SJCRH30 (cell line): Measurements from ENCODE around the gene ITGA2. TPM values are rescaled to one million over a fixed set of nuclear protein-coding genes. Genes with fewer than 3 reads are reported as not detected.

Experiments
- DNase-seq, 2 experiments: peaks; one replicate each; pipeline ENCODE4 v3.0.0-alpha.2; 2015 to 2020
- H3K27ac ChIP-seq: fragments of 250-450 bp; sonication (Bioruptor Pico); 2 replicates; pipeline ENCODE4 v1.5.1; 2020; ENCODE audit warnings: mild to moderate bottlenecking, moderate library complexity
- H3K27me3 ChIP-seq: fragments of 250-450 bp; sonication (Bioruptor Pico); 2 replicates; pipeline ENCODE4 v1.5.1; 2020; ENCODE audit warnings: mild to moderate bottlenecking, moderate library complexity
- H3K36me3 ChIP-seq: fragments of 250-450 bp; sonication (Bioruptor Pico); 2 replicates; pipeline ENCODE4 v1.5.1; 2020; ENCODE audit warnings: mild to moderate bottlenecking, moderate library complexity
- H3K4me1 ChIP-seq: fragments of 250-450 bp; sonication (Bioruptor Pico); 2 replicates; pipeline ENCODE4 v1.5.1; 2020; ENCODE audit warnings: mild to moderate bottlenecking, moderate library complexity
- H3K4me3 ChIP-seq: fragments of 250-450 bp; sonication (Bioruptor Pico); 2 replicates; pipeline ENCODE4 v1.5.1; 2020; ENCODE audit warnings: mild to moderate bottlenecking, moderate library complexity
- H3K9me3 ChIP-seq: fragments of 250-450 bp; sonication (Bioruptor Pico); replicated peaks from 2 replicates; pipeline ENCODE4 v1.5.1; 2020; ENCODE audit warnings: mild to moderate bottlenecking, moderate library complexity
- total RNA-seq: library from RNA; depleted of rRNA; stranded (reverse); fragments of >200 nt; shearing (Covaris generic); gene quantifications from 2 replicates; pipeline ENCODE4 v1.2.3, GENCODE V29; 2014

The ITGA2 gene
- total RNA-seq, 1 experiment from 2014 or later: 0.26 TPM

DNA sequence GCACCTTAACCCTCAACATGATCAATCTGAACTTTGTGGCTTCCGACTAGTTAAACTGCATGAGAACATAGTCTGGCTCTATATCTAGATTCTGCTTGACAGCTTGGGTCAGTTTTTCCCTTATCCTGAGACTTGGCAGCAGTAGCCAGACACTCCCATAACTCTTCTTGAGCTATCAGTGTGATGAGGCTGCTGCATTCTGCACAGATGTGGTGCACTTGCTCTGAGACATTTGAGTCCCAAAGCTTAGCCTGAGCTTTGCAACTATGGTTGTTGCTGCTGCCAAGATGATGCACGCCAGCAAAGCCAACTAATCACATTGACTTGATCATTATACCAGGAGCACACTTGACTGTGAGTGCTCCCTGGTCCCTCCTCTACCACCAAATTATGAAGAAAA, 84.2 kb downstream of the ITGA2 start:
- Histone ChIP-seq H3K4me1 (no peaks in the 10 kb centered on the region), H3K27ac (no peak overlapping the region), H3K9me3 (no peaks in the 10 kb centered on the region), H3K27me3 (no peaks in the 10 kb centered on the region), H3K36me3 (no peaks in the 10 kb centered on the region), H3K4me3 (no peak overlapping the region)
- DNase-seq: no peak

DNA sequence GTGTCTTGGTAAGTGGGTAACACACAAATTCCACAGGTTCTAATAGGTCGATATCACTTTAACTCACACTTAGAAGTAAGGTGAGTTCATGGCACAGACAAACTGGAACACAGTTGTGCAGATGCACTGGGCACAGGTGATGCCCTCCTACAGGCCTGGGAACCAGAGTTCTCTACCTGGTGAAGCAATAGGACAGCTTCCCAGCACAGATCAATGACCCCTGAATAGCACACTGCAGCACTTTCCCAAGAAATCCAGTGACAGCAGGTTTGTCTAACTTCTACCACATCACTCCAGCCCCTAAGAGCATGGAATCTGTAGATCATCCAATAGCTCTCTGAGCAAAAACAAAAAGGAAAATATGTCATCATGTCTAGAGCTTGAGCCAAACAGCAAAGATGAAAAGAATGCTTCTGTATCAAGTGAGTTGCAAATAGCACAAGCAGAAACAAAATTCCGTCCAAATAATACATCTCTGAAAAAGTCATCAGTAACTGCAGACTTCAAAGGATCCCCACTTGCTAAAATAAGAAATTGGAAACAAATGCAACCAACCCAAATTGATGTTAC, 86.9 kb downstream of the ITGA2 start:
- Histone ChIP-seq H3K4me1 (no peaks in the 10 kb centered on the region), H3K36me3 (no peaks in the 10 kb centered on the region), H3K27me3 (no peaks in the 10 kb centered on the region), H3K4me3 (no peak overlapping the region), H3K9me3 (no peaks in the 10 kb centered on the region), H3K27ac (no peak overlapping the region)
- no peak for DNase-seq

DNA sequence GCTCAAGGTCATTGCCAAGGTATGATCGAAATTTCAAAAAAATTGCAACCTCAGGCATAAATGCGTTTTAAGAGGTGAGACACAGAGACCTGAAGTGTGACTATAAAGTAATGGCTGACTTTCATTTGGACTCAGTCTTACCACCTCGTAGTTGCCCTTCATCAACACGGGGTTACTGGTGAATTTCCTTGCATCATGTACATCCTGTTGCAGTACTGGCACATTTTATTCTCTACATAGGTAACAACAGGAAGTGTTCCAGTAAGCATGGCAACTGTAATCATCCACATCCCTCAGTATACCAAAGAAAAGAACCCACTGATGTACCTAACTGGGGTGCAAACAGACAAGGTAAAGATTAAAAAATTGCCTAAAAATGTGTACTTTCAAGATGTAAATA, 91.1 kb downstream of the ITGA2 start:
- Histone ChIP-seq H3K9me3 (no peaks in the 10 kb centered on the region), H3K27me3 (no peaks in the 10 kb centered on the region), H3K4me3 (no peak overlapping the region), H3K36me3 (no peaks in the 10 kb centered on the region), H3K27ac (no peak overlapping the region), H3K4me1 (no peaks in the 10 kb centered on the region)
- no peak for DNase-seq

DNA sequence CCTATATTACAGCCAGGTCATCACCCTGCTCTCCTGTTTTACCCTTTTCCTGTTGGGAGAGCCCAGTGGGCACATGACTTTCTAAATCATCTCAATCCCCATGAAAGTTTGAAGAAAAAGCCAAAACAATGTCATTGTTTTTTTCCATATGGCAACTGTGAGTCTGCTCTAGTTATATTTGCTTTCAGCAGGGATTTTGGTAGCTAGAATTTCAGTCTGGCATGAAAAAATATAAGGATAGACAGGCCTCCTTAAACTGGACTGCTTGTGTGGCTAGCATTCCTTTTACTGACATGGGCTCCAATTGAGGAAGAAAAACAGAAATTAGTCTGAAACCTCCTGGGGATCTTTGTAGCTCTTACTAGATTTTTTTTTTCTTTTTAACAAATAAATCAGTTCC, 94.8 kb downstream of the ITGA2 start:
- Histone ChIP-seq H3K27me3 (no peaks in the 10 kb centered on the region), H3K4me3 (no peak overlapping the region), H3K4me1 (no peaks in the 10 kb centered on the region), H3K27ac (no peak overlapping the region), H3K9me3 (no peaks in the 10 kb centered on the region), H3K36me3 (no peaks in the 10 kb centered on the region)
- no peak for DNase-seq

DNA sequence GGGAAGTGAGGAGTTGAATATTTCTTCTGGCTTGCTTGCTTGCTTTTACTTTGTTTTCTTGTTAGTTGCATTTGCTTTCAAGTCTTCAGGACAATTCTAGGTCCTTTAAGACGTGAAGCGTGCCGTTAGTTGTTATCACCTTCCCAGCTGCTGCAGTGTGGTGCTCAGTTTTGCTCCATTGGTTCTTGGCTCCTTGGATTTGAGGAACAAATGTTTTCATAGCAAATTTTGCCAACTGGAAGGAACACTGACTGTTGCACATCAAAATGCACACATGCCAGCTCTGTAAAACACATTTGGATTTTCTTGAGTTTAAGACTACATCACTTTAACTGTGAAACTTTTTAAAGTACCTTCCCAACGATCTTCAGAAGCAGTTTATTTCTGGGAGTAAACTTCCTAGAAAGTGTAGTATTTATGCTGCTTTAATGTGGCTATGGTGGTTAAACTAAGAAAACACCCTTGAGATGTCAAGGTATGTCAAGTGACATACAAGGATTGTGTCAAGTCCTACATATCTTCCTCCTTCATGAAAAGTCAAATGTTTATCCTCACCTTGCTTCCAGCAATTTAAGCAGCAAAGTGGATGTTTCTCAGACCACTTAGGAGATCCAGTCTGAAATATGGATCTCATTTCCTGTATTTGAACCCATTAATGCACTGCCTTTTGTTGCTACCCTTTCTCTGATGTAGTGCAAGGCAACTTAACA, 95.5 kb downstream of the ITGA2 start:
- Histone ChIP-seq H3K9me3 (no peaks in the 10 kb centered on the region), H3K4me1 (0 out of 2 replicates have a peak, but pooled peaks cover 4% of the 10 kb centered on the region), H3K4me3 (no peak overlapping the region), H3K36me3 (no peaks in the 10 kb centered on the region), H3K27me3 (no peaks in the 10 kb centered on the region), H3K27ac (no peak overlapping the region)
- DNase-seq: no peak

DNA sequence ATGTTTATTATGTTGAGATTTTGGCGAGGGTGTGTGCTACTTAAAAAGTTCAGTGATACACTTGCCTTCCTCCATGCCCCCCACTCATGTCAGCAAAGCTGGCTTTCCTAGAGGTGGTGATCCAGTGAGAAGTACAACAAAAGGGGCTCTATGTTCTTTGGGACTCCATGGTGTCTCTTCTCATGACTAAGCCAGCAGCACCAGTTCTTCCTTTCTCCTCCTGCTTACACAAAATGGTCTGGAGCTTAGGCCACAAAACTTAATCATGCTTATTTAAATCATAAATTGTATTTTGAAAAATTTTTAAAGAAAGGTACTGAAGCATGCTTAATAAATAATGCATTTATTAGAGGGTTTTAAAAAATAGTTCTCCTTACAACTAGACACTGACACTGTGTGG, 98.0 kb downstream of the ITGA2 start:
- no peak for DNase-seq
- H3K27ac ChIP-seq: no peak overlapping the region
- no peaks in the 10 kb centered on the region for H3K9me3 ChIP-seq
- no peak overlapping the region for H3K4me3 ChIP-seq
- no peaks in the 10 kb centered on the region for H3K36me3 ChIP-seq
- 0 out of 2 replicates have a peak, but pooled peaks cover 4% of the 10 kb centered on the region for H3K4me1 ChIP-seq
- no peaks in the 10 kb centered on the region for H3K27me3 ChIP-seq

DNA sequence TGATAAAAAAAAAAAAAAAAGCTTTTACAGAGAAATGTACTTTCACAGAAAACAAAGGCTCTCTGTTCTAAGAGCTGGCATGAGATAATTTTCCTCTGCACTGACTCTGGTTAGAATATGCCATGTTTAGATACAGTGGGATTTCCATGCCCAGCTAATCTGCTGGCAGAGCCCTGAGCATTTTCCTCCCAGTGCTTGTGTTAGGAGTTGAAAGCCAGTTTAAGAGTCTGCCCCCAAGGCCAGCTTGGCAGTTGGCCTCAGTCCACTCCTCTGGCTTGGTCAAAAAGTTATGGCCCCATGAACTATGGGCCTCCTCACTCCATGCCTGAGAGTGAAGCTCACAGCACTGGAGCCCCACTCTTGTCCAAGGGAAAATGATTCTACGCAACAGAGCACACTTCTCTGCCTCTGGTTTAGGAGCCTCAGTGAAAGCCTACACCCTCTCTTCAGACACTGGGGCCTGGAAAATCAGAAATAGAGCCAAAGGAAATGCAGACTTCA, 98.5 kb downstream of the ITGA2 start:
- Histone ChIP-seq H3K36me3 (no peaks in the 10 kb centered on the region), H3K27ac (no peak overlapping the region), H3K9me3 (no peaks in the 10 kb centered on the region), H3K27me3 (no peaks in the 10 kb centered on the region), H3K4me1 (0 out of 2 replicates have a peak, but pooled peaks cover 4% of the 10 kb centered on the region), H3K4me3 (no peak overlapping the region)
- DNase-seq: no peak

DNA sequence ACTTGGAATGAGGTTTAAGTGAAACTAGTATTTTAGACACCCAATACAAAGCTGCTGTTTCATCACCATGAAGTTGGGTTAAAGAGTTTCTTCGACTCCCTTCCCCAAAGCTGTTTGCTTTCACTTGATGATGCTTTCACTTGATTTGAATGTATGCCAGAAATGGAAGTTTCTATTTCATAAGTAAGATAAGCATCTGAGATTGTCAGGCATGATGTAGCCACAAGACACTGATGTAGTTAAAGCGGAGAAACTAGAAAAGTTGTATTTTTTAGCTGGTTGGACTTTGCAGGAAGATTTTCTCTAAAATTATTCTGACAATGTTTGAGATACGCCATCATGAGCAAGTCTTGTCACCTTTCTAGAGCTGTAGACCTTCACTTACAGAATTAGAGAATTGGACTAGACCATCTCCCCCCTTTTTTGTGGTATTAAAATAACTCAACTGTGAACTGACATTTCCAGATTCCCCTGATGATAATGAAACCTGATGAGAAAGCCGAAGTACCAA, 100.4 kb downstream of the ITGA2 start:
- no peak overlapping the region for H3K4me3 ChIP-seq
- no peak for DNase-seq
- no peaks in the 10 kb centered on the region for H3K9me3 ChIP-seq
- H3K27me3 ChIP-seq: no peaks in the 10 kb centered on the region
- H3K4me1 ChIP-seq: 0 out of 2 replicates have a peak, but pooled peaks cover 4% of the 10 kb centered on the region
- H3K36me3 ChIP-seq: no peaks in the 10 kb centered on the region
- H3K27ac ChIP-seq: no peak overlapping the region

DNA sequence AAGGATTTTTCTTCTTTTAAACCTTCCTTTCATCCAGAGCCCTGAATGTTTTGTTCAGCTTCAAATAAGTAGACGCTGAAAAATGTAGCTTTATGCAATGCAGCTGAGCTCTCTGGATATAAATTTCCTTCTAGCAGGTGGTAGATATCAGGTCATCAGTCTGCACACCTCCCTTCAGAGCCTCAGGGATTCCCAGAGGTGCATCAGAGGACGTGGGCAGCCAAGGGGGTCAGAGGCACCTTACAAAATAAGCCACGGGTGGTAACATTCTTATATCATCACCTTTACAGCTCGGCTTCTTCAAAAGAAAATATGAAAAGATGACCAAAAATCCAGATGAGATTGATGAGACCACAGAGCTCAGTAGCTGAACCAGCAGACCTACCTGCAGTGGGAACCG, 101.1 kb downstream of the ITGA2 start:
- Histone ChIP-seq H3K4me3 (no peak overlapping the region), H3K9me3 (no peaks in the 10 kb centered on the region), H3K4me1 (0 out of 2 replicates have a peak, but pooled peaks cover 4% of the 10 kb centered on the region), H3K36me3 (peaks cover 2% of the 10 kb centered on the region; the same call in 1 of the 2 replicates), H3K27me3 (no peaks in the 10 kb centered on the region), H3K27ac (no peak overlapping the region)
- DNase-seq: no peak

DNA sequence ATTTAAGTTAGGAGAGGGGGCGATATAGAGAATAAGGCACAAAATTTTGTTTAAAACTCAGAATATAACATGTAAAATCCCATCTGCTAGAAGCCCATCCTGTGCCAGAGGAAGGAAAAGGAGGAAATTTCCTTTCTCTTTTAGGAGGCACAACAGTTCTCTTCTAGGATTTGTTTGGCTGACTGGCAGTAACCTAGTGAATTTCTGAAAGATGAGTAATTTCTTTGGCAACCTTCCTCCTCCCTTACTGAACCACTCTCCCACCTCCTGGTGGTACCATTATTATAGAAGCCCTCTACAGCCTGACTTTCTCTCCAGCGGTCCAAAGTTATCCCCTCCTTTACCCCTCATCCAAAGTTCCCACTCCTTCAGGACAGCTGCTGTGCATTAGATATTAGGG, 102.1 kb downstream of the ITGA2 start:
- H3K27me3 ChIP-seq: no peaks in the 10 kb centered on the region
- peaks cover 11% of the 10 kb centered on the region; the same call in 1 of the 2 replicates for H3K36me3 ChIP-seq
- H3K9me3 ChIP-seq: no peaks in the 10 kb centered on the region
- no peak overlapping the region for H3K27ac ChIP-seq
- DNase-seq: no peak
- H3K4me3 ChIP-seq: no peak overlapping the region
- 0 out of 2 replicates have a peak, but pooled peaks cover 4% of the 10 kb centered on the region for H3K4me1 ChIP-seq

DNA sequence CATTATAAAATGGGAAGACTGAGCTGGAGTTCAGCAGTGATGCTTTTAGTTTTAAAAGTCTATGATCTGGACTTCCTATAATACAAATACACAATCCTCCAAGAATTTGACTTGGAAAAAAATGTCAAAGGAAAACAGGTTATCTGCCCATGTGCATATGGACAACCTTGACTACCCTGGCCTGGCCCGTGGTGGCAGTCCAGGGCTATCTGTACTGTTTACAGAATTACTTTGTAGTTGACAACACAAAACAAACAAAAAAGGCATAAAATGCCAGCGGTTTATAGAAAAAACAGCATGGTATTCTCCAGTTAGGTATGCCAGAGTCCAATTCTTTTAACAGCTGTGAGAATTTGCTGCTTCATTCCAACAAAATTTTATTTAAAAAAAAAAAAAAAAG, 103.1 kb downstream of the ITGA2 start:
- no peaks in the 10 kb centered on the region for H3K27me3 ChIP-seq
- peaks cover 15% of the 10 kb centered on the region for H3K36me3 ChIP-seq
- no peak overlapping the region for H3K4me3 ChIP-seq
- no peak for DNase-seq
- H3K27ac ChIP-seq: no peak overlapping the region
- 0 out of 2 replicates have a peak, but pooled peaks cover 4% of the 10 kb centered on the region for H3K4me1 ChIP-seq
- no peaks in the 10 kb centered on the region for H3K9me3 ChIP-seq

DNA sequence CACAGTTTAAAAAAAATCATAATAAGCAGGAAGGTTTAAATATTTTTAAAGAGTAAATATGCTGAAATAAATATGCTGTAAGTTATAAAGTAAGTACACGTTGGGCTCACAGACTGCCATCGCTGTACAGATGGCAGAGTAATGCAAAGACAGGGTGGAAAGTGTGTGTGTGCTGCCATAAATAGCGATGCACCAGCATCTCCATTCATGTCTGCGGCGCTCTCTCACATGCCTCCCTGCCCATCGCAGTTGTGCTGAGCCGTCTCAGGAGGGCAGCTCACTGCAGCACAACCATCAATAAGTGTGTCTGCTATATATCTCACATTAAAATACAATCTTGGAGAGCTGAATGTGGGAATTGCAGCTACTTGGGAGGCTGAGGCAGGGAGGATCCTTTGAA, 106.1 kb downstream of the ITGA2 start:
- no peaks in the 10 kb centered on the region for H3K4me1 ChIP-seq
- H3K27me3 ChIP-seq: no peaks in the 10 kb centered on the region
- H3K4me3 ChIP-seq: no peak overlapping the region
- no peak overlapping the region for H3K27ac ChIP-seq
- H3K36me3 ChIP-seq: peaks cover 36% of the 10 kb centered on the region
- H3K9me3 ChIP-seq: no peaks in the 10 kb centered on the region
- no peak for DNase-seq

DNA sequence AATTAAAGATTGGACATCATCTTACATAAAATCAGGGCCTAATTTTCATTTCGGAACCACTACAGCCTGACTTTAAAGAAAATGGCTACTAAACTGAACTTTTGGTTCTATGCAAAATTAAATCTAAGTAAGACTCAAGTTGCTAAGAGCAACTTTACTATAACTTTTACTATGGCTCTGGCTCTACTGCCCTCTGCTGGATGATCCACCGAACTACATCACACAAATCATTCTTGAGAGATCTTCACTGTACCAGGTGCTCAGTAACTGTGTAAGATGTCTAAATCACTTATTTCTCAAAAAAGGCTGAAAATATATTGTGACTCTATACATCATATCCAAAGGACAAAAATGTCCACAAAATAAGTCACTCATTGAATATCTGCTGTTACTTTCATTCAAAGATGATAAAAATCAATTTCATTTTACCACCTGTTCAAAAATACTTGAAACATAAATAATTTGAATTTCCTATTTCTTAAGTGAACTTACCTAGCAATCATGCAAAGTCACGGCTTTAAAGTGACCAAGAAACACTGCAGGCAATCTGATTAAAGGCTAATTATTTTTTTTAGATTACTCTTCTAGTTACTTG, 106.9 kb downstream of the ITGA2 start:
- Histone ChIP-seq H3K27me3 (no peaks in the 10 kb centered on the region), H3K4me3 (no peak overlapping the region), H3K9me3 (no peaks in the 10 kb centered on the region), H3K36me3 (peaks cover 44% of the 10 kb centered on the region), H3K4me1 (no peaks in the 10 kb centered on the region), H3K27ac (no peak overlapping the region)
- DNase-seq: peak; percentile 21 to 78

DNA sequence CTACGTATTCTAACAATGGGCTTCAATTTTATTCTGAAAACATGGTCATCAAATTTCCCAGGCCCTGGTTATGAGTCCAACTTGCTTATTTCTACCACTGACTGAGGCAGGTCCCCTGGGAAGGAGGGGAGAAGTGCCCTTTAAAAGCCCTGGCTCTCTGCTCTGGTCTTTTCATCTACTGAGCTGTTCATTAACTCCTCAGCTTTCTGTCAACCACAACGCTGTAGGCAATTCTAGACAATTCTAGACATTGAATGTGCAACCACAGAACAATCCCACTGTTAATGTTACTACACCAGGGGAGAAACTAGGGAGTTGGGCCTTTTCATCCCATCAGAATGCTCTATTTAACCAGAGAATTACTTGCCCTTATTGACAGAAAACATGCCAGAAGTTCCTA, 110.4 kb downstream of the ITGA2 start:
- Histone ChIP-seq H3K36me3 (peaks cover 47% of the 10 kb centered on the region), H3K4me1 (no peaks in the 10 kb centered on the region), H3K27me3 (no peaks in the 10 kb centered on the region), H3K4me3 (no peak overlapping the region), H3K27ac (no peak overlapping the region), H3K9me3 (no peaks in the 10 kb centered on the region)
- no peak for DNase-seq

DNA sequence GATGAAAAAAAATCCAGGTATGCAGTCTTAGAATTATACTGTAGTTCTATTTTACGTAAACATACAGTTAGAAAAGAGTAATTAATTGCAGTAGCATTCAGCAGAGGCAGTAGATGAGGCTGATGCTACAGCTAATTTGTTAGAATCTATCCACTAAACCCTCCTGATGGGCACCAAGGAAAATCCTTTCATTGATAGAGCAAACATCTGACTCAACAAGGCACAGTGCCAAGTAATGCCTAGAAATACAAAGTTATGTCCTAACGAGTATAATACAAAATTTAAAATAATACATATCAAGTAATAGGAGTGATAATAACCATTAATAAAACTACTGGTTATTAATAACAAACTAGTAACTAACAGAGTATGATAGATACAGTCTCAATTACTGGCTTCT, 111.5 kb downstream of the ITGA2 start:
- H3K9me3 ChIP-seq: no peaks in the 10 kb centered on the region
- H3K36me3 ChIP-seq: peaks cover 43% of the 10 kb centered on the region
- no peak overlapping the region for H3K27ac ChIP-seq
- no peaks in the 10 kb centered on the region for H3K4me1 ChIP-seq
- no peak for DNase-seq
- H3K27me3 ChIP-seq: no peaks in the 10 kb centered on the region
- no peak overlapping the region for H3K4me3 ChIP-seq
